ENCODE results near the gene RGP1.

The RGP1 gene

DNA sequence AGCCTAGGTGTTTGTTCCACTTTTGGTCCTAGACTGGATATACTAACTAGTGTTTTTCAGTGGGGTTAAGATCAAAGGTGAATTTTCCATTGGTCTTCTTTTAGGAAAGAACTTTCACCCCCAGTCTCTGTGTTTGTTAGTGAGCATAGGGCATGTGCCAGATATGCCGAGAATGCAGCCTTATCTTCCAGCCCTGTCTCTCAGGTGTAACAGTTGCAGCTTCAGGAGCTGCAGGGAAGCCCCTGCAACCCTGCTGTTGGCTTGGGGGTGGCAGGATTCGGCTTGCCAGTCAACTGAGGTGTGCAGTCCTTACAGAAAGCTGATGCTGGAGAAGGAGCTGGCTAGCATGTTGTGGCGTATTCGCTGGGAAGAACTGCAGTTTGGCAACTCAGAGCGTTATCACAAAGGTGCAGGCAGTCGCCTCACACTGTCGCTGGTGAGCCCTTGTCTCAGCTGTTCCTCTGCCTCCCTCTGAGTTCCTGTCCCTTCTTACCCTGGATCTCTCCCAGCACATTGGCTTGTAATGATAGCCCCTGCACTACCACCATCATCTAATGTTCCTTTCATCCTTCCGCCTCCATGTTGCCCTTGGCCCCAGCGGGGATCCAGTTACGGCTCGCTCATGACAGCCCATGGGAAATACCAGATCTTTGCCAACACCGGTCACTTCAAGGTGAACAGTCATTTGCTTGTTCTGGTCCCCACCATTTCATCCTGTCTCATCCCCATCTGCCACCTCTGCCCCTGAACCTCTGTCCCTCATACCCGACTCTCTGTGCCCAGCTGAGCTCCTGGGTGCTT is 52.4 kb downstream of the RGP1 start:
- DNase-seq (ENCODE audit: low spot score) (no peak), FAIRE-seq (no peak)

DNA sequence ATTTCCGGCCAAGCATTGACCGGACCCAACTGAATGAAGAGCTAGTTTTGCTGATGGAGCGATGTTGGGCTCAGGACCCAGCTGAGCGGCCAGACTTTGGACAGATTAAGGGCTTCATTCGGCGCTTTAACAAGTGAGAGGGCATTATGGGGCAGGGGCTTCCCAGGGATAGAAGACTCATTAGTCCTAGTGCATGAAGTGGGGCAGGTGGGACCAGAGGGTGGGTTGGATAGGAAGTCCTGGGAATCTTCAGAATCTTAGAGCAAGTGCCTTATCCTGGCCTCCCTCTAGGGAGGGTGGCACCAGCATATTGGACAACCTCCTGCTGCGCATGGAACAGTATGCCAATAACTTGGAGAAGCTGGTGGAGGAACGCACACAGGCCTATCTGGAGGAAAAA is 57.0 kb downstream of the RGP1 start:
- FAIRE-seq (no peak), DNase-seq (ENCODE audit: low spot score) (no peak)

Data from RCC 7860 (cell line).